NCI-H1436 (cell line): ENCODE data around the gene OSMR.
A peak's percentile ranks its signal among the peaks of the same experiment; 100 is the strongest.

Experiments used
- DNase-seq: peaks from one replicate; lab custom pipeline; 2025; lab: John Stamatoyannopoulos, UW

OSMR gene

DNA sequence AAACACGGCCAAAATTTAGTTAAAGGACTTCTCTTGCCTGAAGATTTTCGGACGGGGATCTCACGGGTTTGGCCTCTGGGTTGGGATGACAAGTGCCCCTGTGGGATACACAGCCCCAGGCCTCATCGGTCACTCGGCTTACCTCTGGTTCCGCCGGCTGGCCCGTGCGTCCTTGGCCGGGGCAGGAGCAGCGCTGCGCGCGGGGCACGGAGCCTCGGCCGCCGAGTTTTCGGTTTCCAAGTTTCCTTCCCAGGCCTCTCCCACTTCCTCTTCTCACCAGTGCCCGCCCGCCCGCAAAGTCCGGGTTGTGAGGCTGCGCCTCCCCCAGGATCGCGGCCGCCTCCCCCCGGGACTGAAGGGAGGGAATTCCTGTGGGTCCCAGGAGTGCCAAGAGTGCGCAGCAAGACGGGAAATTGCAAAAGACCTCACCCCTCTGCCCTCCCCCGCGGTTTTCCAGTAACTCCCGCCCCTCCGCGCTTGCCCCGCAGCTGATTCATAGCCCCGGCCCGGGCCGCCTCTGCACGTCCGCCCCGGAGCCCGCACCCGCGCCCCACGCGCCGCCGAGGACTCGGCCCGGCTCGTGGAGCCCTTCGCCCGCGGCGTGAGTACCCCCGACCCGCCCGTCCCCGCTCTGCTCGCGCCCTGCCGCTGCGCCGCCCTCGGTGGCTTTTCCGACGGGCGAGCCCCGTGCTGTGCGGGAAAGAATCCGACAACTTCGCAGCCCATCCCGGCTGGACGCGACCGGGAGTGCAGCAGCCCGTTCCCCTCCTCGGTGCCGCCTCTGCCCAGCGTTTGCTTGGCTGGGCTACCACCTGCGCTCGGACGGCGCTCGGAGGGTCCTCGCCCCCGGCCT is at the start of gene OSMR:
TSS of gene OSMR (plus strand) at position 487 of the 853 bp plus-strand sequence. CDS start 23,033 bp downstream, outside the sequence.
- no peak for DNase-seq

GRCh38 chr5:38796742-38797108 is 49.1 kb upstream of the OSMR start:
- no peak for DNase-seq

DNA sequence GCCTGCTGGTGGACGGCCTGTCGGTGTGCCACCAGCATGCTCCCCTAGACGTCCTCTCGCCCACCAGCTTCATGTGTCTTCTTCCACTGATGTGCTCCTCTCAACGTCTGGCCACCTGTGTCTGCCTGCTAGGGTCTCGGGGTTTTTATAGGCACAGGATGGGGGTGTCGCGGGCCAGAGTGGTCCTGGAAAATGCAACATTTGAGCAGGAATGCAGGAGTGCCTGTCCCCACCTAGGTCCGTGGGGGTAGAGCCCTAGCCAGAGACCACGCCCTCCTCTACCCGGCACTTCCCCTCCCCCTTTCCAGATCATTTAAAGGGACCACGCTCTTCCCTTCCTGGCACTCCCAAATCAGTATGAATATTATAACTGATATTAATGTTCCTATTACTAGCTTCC is 48.0 kb upstream of the OSMR start:
- no peak for DNase-seq

- DNase-seq = no peak
Observed at GRCh38 chr5:38799556-38800377, 46.0 kb upstream of the OSMR start.

GRCh38 chr5:38800515-38800914 is 45.3 kb upstream of the OSMR start:
- DNase-seq = no peak

- DNase-seq = no peak
Observed at GRCh38 chr5:38802125-38802524, 43.7 kb upstream of the OSMR start.

DNA sequence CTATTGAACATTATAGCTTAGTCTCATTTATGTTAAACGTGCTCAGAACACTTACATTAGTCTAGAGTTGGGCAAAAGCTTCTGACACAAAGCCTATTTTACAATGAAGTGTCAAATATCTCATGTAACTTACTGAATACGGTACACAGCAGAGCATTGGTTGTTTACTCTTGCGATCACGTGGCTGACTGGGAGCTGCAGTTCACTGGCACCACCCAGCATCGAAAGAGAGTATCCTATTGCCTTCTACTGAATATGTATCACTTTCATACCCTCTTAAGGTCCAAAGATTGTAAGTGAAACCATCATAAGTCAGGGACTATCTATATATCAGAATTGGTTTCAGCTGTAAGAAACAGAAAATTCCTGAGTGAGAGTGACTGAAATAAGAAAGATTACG is 42.6 kb upstream of the OSMR start:
- no peak for DNase-seq

GRCh38 chr5:38806775-38807258 is 39.0 kb upstream of the OSMR start:
- DNase-seq = no peak

- DNase-seq = no peak
Observed at GRCh38 chr5:38807570-38808483, 38.0 kb upstream of the OSMR start.

DNA sequence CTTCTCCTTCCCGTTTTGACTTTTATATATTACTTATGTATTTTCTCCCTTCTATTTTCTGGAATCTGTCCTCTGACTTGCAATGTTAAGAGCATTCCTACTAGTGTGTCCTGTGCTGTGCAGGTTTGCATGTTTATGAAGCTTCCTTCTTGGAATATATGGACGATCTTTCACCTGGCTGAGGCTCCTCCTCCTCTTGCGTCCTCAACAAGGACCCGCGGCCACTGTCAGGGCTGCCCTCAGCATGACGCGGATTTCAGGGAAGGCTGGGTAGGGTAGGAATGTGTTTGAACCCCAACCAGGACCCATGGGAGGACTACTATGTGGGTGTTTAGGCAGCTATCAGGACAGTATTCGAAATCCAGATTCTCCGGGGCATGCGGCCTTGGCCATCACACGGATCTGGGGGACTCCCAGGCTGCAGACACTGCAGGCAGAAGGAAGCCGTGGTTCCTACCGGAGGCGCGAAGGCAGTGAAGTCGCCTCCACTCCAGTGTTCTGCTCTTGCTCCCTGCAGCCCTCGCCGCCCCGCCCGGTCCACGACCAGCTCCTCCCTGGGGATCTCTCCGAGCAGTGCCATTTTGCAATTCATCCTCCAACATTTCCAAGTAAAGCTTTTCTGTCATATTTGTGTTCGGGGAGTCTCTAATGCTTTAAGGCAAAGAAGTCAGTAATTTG is 37.0 kb upstream of the OSMR start:
- DNase-seq = no peak

- peak; percentile 80 for DNase-seq
Observed at GRCh38 chr5:38809388-38810359, 36.1 kb upstream of the OSMR start.

DNA sequence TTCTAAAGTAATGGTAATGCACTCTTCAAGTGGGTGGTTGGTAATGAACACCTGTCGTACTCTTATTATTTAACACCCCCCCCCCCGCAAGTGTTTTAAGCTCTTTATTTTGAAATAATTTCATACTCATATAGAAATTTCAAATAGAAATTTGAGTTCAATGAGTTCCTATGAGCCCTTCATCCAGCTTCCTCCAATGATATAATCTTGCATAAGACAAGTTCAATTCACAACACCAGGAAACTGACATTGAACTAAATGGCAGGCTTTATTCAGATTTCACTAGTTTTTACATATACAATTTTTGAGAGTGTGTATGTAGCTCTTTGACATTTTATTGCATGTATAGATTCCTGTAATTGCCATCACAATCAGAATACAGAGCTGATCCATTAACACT is 30.9 kb upstream of the OSMR start:
- no peak for DNase-seq

DNA sequence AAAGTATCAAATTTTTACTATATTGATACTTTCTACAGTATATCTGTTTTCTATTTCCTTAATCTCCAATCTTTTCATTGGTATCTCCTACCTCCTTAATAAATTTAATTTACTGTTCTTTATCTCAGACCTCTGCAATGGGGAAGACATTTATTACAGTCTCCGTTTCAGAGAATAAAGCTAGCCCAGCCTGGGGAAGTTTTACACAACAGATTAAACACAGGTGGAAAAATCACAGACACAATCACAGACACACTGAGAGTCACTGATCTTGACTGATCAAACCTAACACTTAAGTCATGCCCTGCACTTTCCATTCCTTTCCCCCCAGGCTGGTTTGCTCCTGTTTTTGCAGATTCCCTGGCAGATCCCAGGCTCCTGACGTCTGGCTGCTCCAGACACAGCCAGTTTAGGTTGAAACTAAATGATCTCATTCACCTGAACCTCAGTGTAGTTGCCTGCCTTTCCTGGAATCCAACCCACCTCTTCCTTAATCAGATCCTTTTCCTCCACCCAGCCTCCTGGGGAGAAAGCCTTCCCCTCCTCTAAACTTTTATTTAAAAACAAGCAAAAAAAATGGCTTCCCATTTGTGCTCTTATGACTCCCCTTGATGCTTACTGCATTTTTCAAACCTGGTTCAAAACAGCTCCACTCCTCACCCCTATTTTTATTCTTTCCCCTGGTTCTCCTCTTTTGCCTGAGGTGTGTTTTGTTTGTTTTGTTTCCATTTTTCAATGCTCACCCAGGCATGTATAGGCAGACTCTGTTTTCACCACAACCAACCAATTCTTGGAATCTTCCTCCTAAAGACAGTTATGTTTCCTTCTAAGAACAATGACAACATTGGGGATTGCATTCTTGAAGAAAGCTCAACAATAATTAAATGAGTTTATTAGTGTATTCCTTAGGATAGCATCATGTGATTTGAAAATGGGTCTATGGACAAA is 29.5 kb upstream of the OSMR start:
- no peak for DNase-seq

DNA sequence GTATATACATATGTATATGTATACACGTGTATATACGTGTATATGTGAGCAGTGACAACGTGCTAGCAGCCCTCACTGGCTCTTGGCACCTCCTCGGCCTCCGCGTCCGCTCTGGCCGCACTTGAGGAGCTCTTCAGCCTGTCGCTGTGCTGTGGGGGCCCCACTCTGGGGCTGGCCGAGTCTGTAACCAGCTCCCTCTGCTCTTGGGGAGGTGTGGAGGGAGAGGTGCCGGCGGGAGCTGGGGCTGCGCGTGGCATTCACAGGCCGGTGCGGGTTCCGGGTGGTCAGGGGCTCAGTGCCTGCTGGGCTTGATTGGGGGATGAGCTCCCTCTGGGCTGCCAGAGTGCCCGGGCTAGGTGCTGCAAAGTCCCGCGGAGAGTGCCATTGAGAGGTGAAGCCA is 24.1 kb upstream of the OSMR start:
- no peak for DNase-seq

DNA sequence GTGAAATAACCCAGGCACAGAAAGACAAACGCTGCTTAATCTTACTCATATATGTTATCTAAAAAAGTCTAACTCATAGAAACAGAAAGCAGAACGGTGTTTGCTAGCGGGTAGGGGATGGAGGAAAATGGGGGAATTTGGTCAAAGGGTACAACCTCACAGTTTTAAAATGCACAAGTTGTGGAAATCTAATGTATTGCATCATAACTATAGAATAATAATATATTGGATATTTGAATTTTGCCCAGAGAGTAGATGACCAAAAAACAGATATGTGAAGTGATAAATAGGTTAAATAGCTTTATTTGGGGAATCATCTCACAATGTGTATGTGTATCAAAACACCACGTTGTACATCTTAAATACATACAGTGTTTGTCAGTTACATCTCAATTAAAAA is 22.3 kb upstream of the OSMR start:
- DNase-seq = no peak

- no peak for DNase-seq
Observed at GRCh38 chr5:38824821-38825220, 21.0 kb upstream of the OSMR start.

DNA sequence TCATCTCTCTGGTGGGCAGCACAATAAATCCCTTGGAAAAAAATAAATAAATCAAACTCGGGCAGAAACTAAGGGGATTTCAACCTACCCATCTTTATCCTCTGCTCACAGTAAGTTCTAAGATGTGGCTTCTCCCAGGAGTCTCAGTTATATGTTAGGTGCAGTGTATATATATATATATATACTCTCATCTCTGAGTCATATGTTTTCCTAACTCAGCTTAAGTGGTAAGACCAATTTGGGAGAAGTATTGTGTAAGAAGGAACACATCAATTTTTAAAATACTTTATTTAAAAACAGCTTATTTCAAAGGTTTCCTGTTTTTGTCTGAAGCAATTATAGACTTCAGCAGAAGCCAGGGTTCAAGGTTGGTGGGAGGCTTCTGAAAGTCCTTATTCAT is 20.3 kb upstream of the OSMR start:
- no peak for DNase-seq

DNA sequence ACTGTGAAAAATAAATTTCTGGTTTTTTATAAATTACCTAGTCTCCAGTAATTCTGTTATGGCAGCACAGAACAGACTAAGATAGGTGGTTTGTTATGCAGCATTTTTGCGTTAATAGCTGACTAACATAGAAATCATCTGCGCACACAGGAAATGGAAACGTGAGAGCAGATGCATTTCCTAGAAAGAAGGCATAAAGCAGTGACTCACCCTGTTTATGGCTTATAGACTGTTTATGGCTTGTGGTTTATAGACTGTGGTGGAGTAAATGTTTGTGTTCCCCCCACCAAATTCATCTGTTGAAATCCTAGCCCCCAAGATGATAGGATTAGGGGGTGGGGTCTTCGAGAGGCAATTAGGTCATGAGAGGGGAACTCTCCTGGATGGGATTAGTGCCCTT is 18.3 kb upstream of the OSMR start:
- no peak for DNase-seq

- DNase-seq = no peak
Observed at GRCh38 chr5:38830521-38831051, 15.2 kb upstream of the OSMR start.
